ENCODE results near the gene COPS9.
A peak's percentile ranks its signal among the peaks of the same experiment; 100 is the strongest.

Gene COPS9

DNA sequence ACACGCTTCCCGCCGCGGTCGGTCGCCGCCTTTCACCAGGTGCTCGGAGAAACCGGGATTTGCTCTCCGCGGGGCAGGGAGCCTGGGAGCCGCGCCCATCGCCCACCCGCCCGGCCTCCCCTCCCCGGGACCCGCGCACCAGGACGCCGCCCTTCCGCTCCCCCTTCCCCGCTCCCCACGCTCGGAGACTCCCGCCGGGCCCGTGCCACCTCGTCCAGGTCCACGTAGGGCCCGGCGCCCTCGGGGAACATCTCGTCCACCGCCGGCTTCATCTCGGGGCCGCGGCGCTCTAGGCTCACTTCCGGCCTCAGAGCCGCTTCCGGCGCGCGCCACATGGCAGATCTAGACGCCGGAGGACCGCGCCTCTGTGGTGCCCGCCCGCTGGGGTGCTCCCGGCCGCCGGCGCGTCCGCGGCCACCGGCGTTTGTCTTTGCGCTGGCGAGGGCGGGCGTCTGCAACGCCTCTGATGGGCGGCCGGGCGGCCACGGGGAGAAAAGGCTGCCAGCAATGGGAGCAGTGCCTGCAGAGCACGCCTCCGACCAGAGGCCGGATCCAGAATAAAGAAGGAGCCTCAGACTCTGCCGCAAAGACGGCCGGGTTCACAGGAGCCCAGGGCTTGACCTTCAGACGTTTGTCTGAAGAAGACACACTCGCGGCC, at the start of gene COPS9:
TSS of gene COPS9 (minus strand) at position 293 of the 658 bp plus-strand sequence. CDS start at position 272, 21 bp downstream.
- peak; percentile 86 for DNase-seq

DNA sequence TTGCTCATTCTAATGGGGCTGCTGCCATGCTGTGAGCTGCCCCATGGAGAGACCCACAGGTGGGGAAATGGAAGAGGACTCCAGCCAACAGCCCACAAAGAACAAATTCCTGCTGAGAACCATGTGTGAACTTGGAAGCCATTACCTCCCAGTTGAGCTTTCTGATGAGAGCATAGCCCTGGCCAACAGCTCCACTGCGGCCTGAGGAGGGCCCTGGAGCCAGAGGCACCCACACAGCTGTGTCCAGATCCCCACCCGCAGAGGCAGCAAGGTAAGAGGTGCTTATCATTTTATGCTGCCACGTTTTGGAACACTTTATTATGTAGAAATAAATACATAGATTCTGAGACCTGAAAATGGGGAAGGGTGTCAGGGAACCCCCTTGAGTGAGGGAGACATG, 48.6 kb upstream of the COPS9 start:
- no peak for DNase-seq

DNA sequence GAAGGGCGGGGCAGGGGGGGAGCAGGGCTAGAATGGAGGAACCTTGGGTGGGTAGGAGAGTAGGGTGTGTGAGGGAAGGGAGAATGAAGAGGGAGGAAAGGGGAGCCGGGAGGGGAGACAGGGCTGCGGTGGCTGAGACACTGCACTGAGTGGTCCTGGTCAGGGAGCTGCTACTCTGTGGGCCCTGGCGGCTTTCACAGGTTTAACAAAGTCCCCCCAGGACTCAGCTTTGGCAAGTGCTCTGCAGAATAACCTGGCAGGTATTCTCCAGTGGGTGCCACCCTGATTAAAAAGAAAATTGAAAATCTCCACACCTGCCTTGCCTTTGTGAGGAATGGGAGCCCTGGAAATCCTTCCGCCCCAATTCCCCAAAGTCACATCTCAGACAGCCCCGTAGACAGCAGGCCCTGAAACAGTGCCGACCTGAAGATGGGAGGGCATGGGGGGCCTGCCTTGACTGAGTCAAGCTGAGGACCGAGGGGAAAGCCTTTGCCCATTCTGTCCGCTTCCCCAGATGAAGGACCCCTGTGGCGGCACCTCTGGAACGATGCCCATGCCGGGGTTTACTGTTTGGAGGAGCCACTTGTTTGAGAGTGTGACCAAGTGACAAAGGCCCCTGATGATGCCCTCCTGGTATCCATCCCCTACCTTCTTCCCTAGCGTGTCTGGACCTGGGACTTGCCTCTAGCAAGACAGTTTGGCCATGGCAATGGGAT, 47.9 kb upstream of the COPS9 start:
- no peak for DNase-seq

DNA sequence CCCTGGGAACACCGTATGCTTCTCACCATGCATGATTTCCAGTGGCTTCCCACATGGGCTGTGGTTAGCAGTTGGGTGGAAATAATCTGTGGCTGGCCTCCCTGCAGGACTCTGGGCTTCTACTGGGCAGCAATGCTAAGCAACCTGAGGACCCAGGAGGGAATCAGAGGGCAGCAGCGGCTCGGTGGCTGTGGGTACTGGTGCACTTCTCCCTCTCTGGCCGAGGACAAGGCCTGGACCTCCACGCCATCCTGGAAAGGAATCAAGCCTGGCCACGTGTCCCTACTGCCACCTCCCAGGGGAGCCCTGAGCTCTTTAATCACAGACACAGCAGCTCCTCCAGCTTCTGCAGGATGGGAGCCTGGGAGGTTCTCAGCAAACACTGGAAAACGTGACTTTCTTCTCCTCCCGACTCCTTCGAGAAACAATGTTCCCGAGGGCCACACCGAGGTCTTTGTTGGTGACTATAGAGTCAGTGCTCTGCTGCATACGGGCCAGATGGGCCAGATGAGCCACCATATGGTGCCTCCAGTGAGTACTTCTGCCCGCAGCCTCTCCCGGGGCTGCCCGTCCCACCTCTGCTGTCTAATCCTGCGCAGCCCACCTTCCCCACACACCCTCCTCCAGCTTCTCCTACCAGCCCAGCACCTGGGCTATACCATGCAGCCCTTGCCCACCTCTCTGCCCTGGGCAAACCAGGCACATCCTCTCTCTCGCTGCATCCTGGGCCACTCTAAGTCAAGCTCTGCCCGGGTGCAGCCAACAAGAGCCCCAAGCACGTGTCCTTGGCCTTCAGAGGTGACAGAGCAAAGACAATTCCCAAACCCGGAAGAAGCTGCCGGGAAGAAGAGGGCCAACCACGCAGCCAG, 47.1 kb upstream of the COPS9 start:
- no peak for DNase-seq

DNA sequence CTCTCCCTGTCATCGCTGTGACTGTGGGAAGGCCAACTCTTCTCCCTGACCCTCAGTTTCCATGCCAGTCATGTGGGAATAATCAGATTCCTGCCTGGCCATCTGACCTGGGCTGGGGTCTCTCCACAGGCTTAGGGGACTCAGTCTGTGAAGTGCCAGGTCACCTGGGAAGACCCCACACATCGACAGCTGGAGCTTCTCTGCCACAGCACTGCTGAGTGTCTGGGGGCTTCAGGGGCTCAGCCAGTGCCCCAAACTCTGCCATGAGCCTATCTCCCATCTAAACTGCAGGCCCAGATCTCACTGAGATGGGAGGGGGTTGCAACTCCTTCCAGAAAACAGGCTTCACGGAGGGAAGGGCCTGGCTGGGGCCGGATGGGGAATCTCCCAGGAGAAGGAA, 46.4 kb upstream of the COPS9 start:
- DNase-seq: no peak

DNA sequence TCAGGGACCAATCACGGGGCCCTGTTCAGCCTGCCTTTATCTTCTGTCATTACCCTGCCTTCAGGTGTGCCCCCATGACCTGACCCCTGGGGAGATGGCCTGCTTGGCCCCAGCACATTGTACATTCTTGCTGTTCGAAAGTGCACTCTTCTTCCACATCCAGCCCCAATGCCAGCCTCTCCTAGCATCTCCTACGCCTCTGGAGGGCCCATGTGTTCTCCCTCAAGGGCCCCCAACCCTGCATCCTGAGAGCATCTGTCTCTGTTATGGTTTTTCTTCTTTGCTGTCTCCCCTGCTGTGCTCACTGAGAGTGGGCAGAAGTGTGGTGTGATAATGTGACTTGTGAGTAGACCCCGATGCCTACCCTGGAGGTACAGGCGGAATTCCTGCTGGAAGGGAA, 45.9 kb upstream of the COPS9 start:
- no peak for DNase-seq

DNA sequence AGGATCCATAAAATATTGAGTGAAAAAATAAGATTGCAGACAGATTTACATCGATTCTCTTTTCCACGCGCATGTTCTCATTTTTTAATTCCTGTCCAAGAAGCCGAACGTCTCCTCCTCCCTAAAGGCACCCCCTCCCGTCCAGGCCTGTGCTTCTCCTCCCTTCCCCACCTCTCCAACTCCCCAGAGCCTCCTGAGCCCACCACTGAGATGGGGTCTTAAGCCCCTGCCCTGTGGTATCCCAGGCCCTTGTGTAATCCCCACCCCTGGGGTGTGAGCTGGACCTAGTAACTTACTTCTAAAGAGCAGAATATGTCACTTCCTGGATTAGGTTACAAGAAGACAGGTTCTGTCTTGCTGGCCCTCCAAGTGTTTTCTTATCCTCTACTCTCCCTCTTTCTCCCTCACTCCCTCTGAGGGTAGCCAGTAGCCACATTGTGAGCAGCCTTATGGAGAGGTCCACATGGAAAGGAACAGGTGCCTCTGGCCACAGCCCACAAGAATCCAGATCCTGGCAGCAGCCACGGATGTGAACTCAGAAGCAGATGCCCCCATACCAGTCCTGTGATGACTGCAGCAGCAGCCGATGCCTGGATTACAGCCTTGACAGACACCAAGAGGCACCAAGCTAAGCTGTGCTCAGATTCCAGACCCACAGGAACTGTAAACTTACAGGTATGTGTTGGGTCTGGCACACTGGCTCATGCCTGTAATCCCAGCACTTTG, 44.0 kb upstream of the COPS9 start:
- no peak for DNase-seq

DNA sequence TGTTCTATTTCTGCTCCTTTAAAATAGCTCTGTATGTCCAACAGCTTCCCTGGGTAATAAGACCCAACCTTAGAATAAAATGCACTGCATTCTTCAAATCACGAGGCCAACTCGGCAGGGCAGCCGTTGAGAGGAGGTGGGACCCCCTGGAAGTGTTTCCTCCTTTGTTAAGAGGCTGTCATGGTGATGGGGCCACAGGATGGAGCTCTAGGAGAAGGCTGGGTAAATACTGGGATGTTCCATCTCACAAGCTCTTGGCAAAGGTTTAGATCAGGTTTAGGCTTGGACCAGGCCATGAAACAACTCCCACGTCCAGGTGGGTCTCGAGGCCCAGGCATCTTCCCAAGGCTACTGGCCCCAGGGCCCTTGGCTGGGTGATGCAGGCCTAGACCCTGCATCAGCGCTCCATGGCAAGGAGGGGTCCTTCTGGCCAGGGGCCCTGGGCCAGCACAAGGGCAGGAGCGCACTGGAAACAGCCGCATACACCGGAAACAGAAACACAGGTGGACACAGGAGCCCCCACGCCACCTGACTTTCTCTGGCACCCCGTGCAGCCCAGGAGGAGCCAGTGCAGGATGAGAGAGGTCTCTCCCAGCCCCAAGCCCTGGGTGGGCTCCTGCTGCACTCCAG, 43.2 kb upstream of the COPS9 start:
- no peak for DNase-seq

DNA sequence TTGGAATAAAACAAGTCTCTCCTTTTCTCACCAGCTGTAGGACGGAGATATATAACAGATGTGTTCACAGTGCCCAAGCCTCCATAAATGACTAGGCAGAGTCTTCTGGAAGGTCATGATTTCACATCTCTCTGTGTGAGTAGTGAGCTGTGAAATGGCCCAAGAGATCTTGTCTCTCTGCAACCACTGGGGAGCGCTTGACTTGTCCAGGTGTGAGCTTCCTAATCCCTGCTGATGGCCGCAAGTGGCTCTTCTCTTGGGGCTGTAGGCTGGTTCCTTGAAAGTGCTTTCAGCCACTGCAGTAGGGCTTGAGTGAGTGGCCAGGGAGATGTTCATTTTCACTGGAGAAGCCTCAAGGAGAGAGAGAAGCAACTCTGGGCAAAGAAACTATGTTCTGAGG, 42.5 kb upstream of the COPS9 start:
- DNase-seq: no peak

DNA sequence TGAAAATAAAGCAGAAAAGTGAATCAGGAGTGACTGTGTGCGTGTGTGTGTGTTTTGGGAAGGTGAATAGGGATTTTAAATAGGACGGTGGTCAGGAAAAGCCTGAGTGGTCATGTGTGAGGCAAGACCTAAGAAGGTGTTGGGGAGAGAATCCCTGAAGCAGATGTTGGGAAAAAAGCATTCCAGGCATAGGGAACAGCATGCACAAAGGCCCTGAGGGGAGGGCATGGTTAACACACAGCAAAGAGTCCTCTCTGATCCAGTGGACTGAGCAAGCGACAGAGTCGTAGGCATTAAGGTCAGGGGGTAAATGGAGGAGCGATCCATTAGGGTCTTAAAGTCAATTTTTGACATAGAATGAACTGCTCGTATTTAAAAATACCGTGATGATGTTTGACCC, 38.4 kb upstream of the COPS9 start:
- no peak for DNase-seq

DNA sequence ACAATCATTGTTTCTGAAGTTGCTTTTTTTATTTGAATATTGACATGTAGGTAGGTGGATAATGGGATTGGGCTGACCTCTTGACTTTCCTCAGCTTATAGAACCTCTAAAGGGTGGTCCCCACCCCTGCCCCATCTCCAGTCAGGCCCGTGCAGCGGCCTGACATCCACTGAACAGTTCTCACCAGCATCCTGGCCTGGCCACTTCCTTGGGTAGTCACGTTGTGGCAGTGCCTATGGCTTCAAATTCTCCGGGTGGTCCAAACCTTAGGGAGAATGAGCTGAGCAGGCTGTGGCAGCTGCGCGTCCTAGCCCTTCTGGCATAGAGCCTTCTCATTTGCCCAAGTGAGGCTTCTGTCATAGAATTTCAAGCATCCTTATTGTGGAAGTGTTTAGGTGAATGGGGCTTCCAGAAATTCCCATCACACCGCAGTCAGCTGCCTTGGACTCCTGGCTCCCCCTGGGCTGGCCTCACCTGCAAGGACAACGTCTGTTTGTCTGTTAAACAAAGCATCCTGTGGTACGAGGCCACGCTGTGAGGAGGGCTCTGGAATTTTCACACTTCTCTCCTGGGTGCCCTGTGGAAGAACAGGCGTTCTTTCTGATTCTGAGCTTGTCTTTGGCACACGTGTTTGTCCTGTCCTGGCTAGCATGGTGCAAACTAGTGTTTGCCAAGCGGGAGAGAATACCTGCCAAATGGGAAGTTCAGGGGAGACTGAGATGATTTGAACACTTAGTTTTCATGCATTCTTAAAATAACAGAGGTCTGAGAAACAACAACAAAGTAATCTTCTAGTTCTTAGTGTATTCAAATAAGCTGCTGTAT, 36.2 kb upstream of the COPS9 start:
- no peak for DNase-seq

DNA sequence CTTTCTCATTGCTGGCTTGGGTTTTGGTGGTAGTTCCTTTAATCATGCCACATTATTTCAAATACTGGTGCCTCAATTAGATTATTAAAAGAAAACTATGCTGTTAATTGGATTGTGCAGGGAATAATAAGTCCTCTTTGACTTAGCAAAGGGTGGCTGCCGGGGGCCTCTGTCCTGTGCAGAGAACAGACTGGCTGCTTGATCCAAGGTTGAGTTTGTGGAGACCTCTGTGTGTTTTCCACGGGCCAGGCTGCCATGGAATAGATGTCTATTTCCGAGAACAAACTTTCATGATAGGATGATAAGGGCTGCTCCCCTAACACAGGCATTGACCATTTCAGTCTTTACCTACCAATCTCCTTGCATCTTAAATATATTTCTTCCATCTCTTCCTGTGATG, 34.8 kb upstream of the COPS9 start:
- no peak for DNase-seq

DNA sequence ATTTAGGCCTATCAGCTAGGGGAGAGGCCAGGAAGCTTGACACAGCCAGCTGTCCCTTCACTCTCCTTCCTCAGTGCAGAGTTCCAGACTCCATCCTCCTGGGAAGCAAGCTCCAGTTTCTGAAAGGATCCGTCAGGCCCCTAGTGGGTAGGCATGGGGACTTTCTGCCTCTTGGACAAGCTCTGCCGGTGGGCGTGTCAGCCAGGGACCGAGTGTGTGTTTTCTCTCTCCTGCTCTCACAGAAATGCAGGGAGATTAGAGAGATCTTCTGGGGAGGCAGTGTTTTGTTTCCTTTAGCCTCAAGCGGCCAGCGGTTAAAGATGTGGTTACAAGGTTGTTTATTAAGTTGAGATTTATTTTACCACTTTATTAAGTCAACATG, 34.2 kb upstream of the COPS9 start:
- no peak for DNase-seq

DNA sequence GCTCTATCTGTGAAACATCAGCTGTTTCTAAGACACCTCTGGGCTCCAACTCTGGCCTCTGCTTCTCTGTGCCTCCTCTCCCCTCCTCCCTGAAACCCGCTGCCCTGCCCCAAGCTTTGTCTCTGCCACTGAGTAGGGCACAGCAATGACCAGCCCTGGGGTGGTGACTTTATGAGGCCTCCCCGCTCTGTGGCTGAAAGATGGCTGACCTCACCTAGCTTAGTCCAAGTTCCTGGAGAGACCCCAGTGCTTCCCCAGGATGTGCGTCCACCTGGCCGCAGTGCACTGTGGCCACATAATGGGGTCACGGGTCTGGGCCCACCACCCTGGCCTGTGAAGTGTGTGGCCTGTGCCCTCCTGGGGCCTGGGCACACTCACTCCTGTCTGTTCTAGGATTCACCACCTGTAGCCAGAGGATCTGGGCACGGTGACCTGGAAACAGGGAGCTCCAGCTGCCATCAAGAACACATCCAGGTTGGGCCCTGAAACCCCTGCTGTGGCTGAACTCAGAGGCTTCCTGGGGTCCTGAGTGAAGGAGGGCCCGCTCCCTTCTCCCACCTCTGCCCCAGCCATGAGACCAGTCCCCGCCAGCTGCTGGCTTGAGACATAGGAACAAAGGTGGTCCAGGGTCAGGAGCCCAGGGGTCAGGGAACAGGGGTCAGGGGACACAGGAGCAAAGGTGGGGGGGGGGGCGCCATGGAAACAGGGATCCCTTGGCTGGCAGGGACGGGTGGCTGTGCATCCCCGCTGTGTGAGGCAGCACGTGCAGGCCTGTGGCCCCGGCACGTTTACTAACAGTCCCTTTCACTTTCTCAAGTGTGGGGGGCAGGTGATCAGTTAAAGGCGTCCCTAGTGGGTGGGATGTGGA, 33.6 kb upstream of the COPS9 start:
- DNase-seq: no peak

DNA sequence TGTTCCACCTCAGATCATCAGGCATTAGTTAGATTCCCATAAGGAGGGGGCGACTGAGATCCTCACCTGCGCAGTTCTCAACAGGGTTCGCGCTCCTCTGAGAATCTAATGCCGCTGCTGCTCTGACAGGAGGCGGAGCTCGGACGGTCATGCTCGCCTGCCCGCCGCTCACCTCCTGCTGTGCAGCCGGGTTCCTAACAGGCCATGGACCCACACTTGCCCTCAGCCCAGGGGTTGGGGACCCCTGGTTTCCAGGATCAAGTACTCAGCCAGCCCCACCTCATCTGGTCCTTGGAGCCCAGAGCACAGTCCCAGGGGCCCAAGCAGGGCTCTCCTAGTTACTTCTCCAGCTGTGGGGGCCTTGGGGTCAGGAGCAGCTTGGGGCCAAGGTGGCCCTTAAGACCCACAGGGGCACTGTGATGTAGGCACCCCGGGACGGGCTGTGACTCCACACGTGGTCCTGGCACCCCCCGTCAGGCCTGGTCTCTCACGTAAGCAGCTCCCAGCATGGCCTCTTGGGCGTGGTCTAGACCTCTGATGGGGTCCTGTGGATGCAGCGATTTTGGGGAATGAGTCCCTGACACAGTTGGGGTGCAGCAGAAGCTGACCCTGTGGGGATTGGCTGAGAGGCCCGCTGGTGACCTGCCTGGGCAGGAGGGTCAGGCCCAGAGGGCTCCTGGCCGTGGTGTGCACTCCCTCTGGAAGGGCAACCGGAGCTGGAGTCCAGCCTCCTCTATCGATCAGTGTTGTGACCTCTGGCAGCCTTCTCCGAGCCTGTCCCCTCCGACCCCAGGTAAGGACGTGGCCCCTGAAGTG, 32.6 kb upstream of the COPS9 start:
- no peak for DNase-seq

DNA sequence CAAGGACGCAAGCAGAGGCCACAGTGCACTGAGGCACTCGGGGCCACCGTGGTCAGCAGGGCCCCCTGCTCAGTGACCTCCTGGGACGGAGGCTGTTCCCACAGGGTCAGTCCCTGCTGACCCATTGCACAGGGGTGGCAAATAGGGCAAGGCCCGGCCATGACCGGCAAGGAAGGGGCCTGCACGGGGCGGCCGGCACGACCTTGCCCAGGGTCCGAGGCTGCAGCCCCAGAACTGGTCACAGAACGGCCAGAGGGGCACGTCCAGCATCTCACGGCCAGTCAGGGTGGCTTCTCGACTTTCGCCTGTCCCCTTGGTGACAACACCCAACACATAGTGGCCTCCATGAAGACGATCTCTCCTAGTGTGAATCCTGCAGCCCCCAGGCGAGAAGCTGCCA, 31.9 kb upstream of the COPS9 start:
- DNase-seq: no peak

DNA sequence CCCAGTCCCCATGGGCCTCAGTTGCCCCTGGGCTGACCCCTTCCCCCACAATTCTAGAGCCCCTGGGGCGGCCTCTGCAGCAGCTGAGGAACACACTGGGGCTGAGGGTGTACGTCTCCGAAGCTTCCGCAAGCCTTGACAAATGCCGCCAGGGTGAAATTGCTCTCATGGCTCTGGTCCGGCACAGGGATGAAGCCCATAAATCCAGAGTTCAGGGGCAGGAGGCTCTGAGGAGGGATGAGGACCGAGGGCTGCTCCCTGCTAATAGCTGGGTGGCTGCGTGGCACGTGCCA, 31.4 kb upstream of the COPS9 start:
- DNase-seq: no peak

DNA sequence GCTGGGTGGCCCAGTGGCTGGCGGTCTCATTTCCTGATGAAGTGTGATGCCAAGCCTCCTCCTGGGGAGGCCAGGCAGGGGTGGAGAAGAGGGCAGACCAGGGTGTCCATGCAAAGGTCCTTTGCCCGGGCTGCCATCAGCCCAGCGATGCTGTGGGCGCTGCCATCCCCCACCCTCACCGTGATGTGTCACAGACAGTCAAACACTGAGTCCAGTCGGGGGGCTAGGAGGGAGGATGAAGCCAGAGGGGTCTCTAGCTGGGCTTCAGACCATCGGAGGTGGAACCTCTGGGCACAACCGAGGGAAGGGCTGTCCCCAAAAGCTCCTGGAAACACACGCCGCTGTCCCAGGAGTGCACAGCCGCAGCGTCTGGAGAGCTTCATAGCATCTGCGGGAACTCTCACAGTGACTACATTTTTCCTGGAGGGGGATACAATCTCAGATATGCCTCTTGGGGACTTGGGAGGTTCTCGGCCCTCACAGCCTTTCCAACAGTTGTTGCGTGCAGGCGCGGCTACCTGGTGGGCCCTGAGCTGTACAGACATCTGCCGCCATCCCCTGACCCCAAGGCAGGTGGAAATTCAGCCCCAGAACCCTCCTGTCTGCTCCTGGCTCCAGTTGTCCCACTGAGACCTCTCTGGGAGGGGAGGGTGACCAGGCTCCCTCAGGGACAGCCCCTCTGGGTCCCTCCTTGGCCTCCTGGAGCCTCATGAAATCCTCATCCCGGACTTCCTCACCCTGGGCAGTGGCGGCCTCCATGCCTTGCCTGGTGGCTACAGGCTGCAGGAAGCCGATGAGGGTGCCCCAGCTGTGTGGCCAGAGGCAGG, 30.9 kb upstream of the COPS9 start:
- DNase-seq: no peak

DNA sequence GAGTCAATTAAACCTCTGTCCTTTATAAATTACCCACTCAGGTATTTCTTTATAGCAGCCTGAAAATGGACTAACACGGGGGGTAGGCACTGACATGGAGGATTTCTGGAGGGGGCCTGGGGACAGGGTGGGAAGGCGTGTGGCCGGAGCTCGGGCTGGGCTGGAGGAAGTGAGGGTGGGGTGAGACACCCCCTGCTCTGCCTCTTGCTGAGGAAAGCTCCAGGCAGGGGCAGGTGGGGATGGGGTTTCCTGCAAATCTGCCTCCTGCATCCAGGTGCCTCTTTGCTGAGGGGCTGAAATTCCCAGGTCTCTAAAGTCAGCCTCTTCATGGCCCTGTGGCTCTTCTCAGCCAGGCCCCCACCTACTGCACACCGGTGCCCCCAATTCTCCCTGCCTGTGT, 30.1 kb upstream of the COPS9 start:
- no peak for DNase-seq
